AG04449 (cell line): Measurements from ENCODE around the gene ABI3BP.

Source experiments
- CTCF ChIA-PET: fragments of 350-600 bp; formaldehyde crosslinking; extraction: SDS; loops from one replicate; lab custom pipeline; 2021; ENCODE audit warnings: antibody characterized with exemption; lab: Yijun Ruan, JAX
- POLR2A ChIA-PET: fragments of 400-600, 350-600 bp; formaldehyde crosslinking; extraction: SDS; loops from one replicate; lab custom pipeline; 2020; ENCODE audit warnings: antibody characterized with exemption, inconsistent platforms; lab: Yijun Ruan, JAX
- DNase-seq: peaks from one replicate; pipeline ENCODE4 v3.0.0-alpha.2; 2010; ENCODE audit warnings: low read depth, low spot score
- H3K4me3 ChIP-seq: 2 replicates; pipeline ENCODE4 v1.5.1; 2011; ENCODE audit warnings: low read depth, mild to moderate bottlenecking, control low read depth, low read length
- TF ChIP-seq, protein P1 (sequence below): IDR thresholded peaks from one replicate; pipeline ENCODE4 v1.5.1; 2011; ENCODE audit warnings: mild to moderate bottlenecking, moderate library complexity, low read length, control low read depth, inconsistent platforms; ENCODE audit not compliant: insufficient read depth; ENCODE audit errors: missing control alignments

The ABI3BP gene

GRCh38 chr3:100810671-100811070, 182.6 kb downstream of the ABI3BP start:
- TF ChIP-seq, protein P1, sequence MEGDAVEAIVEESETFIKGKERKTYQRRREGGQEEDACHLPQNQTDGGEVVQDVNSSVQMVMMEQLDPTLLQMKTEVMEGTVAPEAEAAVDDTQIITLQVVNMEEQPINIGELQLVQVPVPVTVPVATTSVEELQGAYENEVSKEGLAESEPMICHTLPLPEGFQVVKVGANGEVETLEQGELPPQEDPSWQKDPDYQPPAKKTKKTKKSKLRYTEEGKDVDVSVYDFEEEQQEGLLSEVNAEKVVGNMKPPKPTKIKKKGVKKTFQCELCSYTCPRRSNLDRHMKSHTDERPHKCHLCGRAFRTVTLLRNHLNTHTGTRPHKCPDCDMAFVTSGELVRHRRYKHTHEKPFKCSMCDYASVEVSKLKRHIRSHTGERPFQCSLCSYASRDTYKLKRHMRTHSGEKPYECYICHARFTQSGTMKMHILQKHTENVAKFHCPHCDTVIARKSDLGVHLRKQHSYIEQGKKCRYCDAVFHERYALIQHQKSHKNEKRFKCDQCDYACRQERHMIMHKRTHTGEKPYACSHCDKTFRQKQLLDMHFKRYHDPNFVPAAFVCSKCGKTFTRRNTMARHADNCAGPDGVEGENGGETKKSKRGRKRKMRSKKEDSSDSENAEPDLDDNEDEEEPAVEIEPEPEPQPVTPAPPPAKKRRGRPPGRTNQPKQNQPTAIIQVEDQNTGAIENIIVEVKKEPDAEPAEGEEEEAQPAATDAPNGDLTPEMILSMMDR = no peak
- no peak overlapping the region for H3K4me3 ChIP-seq
- ChIA-PET CTCF (no interaction called here), POLR2A (no interaction called here)
- DNase-seq = peak; percentile 84

- CTCF ChIA-PET = no interaction called here
- POLR2A ChIA-PET = no interaction called here
- TF ChIP-seq, protein P1 = no peak
- H3K4me3 ChIP-seq = no peak overlapping the region
- no peak for DNase-seq
These were observed 188.6 kb downstream of the ABI3BP start for GRCh38 chr3:100804631-100805030.

DNA sequence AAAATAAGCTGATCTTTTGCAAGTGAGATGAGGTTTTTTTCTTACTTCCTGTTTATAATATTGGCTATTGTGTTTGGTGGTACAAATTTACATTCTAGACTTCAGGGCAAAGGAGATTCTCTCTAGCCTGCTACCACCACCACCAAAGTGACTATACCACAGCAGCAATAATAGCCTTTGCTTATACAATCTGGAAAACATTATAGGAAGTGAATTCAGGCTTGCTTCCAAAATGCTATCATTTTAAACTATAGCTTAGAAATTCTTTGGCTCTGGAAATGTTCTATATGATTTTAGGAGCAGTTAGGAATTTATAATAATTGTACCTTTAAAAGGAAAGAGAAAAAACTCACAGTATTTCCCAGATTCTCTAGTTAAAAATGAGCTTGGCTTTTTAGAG, 189.5 kb downstream of the ABI3BP start:
- POLR2A ChIA-PET = no interaction called here

GRCh38 chr3:100802126-100802525, 191.1 kb downstream of the ABI3BP start:
- ChIA-PET POLR2A (no interaction called here), CTCF (no interaction called here)
- no peak for DNase-seq
- H3K4me3 ChIP-seq = no peak overlapping the region
- TF ChIP-seq, protein P1 = no peak

More for the DNA sequence above, 189.5 kb downstream of the ABI3BP start:
- no peak overlapping the region for H3K4me3 ChIP-seq
- TF ChIP-seq, protein P1 = no peak
- no peak for DNase-seq
- CTCF ChIA-PET = interaction anchor here (0.5 to 1.2 kb wide), 2 partner anchors 19 to 109 kb away, joined by 3 read pairs; no protein-coding TSS in a partner anchor

DNA sequence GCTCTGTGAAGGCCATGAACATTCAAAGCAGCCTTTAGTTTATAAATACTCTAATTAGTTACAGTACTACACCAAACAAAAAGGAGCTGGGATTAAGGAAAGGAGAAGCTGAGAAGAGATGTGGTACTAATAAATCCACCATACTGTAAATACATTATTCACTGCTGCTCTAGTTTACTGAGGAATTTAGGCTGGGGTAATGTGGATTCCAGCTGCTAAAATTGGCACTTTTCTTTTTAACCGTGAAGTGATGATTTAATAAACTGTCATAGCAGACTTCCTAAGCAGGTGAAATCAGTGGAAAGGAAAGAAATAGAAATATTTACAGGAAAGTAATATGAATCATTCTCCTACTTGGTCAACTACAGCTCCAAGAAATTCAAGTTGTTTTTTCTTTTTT, 195.2 kb downstream of the ABI3BP start:
- no peak overlapping the region for H3K4me3 ChIP-seq
- ChIA-PET POLR2A (no interaction called here), CTCF (interaction anchor here (0.9 to 2.5 kb wide), 6 partner anchors 12 to 398 kb away, joined by 3 to 19 read pairs (median 4); no protein-coding TSS in a partner anchor)
- no peak for DNase-seq
- TF ChIP-seq, protein P1 = no peak

GRCh38 chr3:100796556-100796955, 196.7 kb downstream of the ABI3BP start:
- CTCF ChIA-PET = interaction anchor here (0.6 to 2.5 kb wide), 18 partner anchors 8 to 400 kb away, joined by 3 to 19 read pairs (median 3); no protein-coding TSS in a partner anchor
- TF ChIP-seq, protein P1 = no peak
- no peak overlapping the region for H3K4me3 ChIP-seq
- POLR2A ChIA-PET = no interaction called here
- no peak for DNase-seq
